KMS-11 (cell line): ENCODE data around the gene BATF2.

Source experiments
- H2AFZ ChIP-seq: fragments of 200-600 bp; sonication (generic); 2 replicates; pipeline ENCODE4 v1.6.1; 2016; ENCODE audit warnings: antibody characterized with exemption, mixed run types, low read depth
- H3K27ac ChIP-seq: fragments of 200-600 bp; sonication (generic); 2 replicates; pipeline ENCODE4 v1.6.1; 2016; ENCODE audit warnings: mild to moderate bottlenecking, mixed run types
- H3K27me3 ChIP-seq: fragments of 200-600 bp; sonication (generic); 2 replicates; pipeline ENCODE4 v1.6.1; 2017; ENCODE audit warnings: mild to moderate bottlenecking, low read depth, mixed run types, moderate library complexity; ENCODE audit not compliant: insufficient read depth
- H3K36me3 ChIP-seq: fragments of 200-600 bp; sonication (generic); 2 replicates; pipeline ENCODE4 v1.6.1; 2017; ENCODE audit warnings: mild to moderate bottlenecking, mixed run types; ENCODE audit not compliant: insufficient read depth
- H3K4me1 ChIP-seq: fragments of 200-600 bp; sonication (generic); 2 replicates; pipeline ENCODE4 v1.6.1; 2016; ENCODE audit warnings: mild to moderate bottlenecking, low read depth, mixed run types; ENCODE audit not compliant: poor library complexity, severe bottlenecking
- H3K4me2 ChIP-seq: fragments of 200-600 bp; sonication (generic); 2 replicates; pipeline ENCODE4 v1.7.0; 2016; ENCODE audit warnings: mild to moderate bottlenecking, mixed run types
- H3K4me3 ChIP-seq: fragments of 200-600 bp; sonication (generic); IDR thresholded peaks from 2 replicates; pipeline ENCODE4 v1.6.1; 2017; ENCODE audit warnings: low read depth, low read length, mixed read lengths; ENCODE audit not compliant: insufficient read depth
- H3K79me2 ChIP-seq: fragments of 200-600 bp; sonication (generic); 2 replicates; pipeline ENCODE4 v1.6.1; 2016; ENCODE audit warnings: low read depth, mixed run types; ENCODE audit not compliant: insufficient read depth
- H3K9ac ChIP-seq: fragments of 200-600 bp; sonication (generic); 2 replicates; pipeline ENCODE4 v1.6.1; 2016; ENCODE audit warnings: mild to moderate bottlenecking, mixed run types
- H4K20me1 ChIP-seq: fragments of 200-600 bp; sonication (generic); 2 replicates; pipeline ENCODE4 v1.6.1; 2016; ENCODE audit warnings: mild to moderate bottlenecking, mixed run types; ENCODE audit not compliant: insufficient read depth
- CTCF ChIP-seq: fragments of 200-600 bp; sonication (generic); conservative IDR thresholded peaks from 2 replicates; pipeline ENCODE4 v1.6.1; 2017; ENCODE audit warnings: low read depth, mild to moderate bottlenecking, antibody characterized with exemption, low read length, moderate library complexity, mixed read lengths

The BATF2 gene

DNA sequence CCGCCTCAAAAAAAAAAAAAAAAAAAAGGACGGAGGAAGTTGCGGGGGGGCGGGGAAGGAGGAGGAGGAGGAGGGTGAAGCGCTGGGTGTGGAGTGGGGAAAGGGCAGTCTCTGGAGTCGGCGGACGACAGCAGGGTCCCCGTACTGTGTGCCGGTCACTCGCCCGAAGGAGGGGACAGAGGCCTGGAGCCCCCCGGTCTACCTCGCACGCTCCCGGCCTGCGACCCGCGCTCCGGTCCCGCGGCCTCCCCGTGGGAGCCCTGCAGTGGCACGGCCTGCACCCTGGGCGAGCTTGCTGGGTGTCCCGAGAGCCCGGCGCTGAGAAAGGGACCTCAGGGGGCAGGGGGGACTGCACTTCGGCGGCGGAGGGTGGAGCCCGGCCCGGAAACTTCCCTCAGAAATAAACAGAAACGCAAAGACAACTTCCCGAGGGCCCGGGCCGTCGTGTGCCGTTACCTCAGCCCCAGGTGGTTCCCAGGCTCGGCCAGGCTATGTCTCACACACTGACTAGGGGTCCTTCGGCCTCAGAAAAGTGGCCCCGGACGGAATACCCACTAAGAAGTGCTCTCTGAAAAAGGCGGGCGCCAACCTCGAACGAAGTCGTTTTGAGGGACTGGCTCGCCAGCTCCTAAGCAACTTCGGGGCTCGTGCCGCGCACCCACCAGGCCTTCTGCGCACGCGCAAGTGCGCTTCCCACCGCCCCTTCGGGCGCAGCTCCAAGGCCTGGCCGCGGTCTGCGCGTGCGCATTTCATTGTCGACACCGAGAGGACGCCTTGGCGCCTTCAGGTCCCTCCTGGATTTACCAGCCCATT, 25.1 kb downstream of the BATF2 start, which contains the start of gene MAJIN:
MAJIN (minus strand) TSS at position 688 of the 813 bp plus-strand sequence. CDS start 12,703 bp downstream, outside the sequence.
- Histone ChIP-seq H3K9ac (no peak within 1 kb of the TSS), H3K27ac (no peak within 1 kb of the TSS), H3K79me2 (no peaks in the 10 kb centered on the region), H3K27me3 (no peaks in the 10 kb centered on the region), H3K4me1 (no peaks in the 10 kb centered on the region), H3K36me3 (no peaks in the 10 kb centered on the region), H3K4me3 (no peak within 1 kb of the TSS), H4K20me1 (no peaks in the 10 kb centered on the region), H3K4me2 (no peak within 1 kb of the TSS), H2AFZ (no peak within 1 kb of the TSS)
- TF ChIP-seq CTCF, result no peak

- no peak for TF ChIP-seq CTCF
- no peak overlapping the region for H3K9ac ChIP-seq
- H3K79me2 ChIP-seq, result no peaks in the 10 kb centered on the region
- no peak overlapping the region for H2AFZ ChIP-seq
- H3K36me3 ChIP-seq, result no peaks in the 10 kb centered on the region
- no peaks in the 10 kb centered on the region for H3K4me1 ChIP-seq
- H3K27ac ChIP-seq, result no peak overlapping the region
- H4K20me1 ChIP-seq, result no peaks in the 10 kb centered on the region
- no peak overlapping the region for H3K4me3 ChIP-seq
- no peaks in the 10 kb centered on the region for H3K27me3 ChIP-seq
- H3K4me2 ChIP-seq, result no peak overlapping the region
These were observed 26.0 kb downstream of the BATF2 start for GRCh38 chr11:64970731-64971151.

GRCh38 chr11:64969209-64969608, 27.6 kb downstream of the BATF2 start:
- Histone ChIP-seq H3K79me2 (no peaks in the 10 kb centered on the region), H3K27ac (no peak overlapping the region), H3K4me3 (no peak overlapping the region), H3K27me3 (no peaks in the 10 kb centered on the region), H3K4me2 (no peak overlapping the region), H2AFZ (no peak overlapping the region), H3K9ac (no peak overlapping the region), H3K4me1 (no peaks in the 10 kb centered on the region), H4K20me1 (no peaks in the 10 kb centered on the region), H3K36me3 (no peaks in the 10 kb centered on the region)
- no peak for TF ChIP-seq CTCF

DNA sequence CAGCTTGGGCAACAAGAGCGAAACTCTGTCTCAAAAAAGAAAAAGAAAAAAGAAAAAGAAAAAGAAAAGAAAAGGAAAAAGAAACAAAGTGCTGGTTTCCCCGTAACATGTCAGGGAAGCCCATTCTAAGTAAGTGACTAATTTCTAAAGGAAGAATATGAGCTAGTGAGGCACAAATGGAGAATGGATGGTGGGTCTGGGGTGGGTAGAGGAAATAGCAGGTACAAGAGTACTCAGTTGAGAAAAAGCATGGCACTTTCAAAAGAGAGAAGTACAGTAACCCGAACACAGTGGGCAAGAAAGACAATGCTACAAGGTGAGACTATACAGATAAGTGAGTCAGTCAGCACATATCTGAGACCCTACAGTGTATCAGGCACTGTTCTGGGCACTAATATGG, 29.4 kb downstream of the BATF2 start:
- no peaks in the 10 kb centered on the region for H3K79me2 ChIP-seq
- no peaks in the 10 kb centered on the region for H3K4me1 ChIP-seq
- H4K20me1 ChIP-seq, result no peaks in the 10 kb centered on the region
- no peaks in the 10 kb centered on the region for H3K27me3 ChIP-seq
- H3K4me2 ChIP-seq, result no peak overlapping the region
- H3K4me3 ChIP-seq, result no peak overlapping the region
- H3K36me3 ChIP-seq, result no peaks in the 10 kb centered on the region
- no peak overlapping the region for H3K9ac ChIP-seq
- TF ChIP-seq CTCF, result no peak
- H2AFZ ChIP-seq, result no peak overlapping the region
- no peak overlapping the region for H3K27ac ChIP-seq
